ENCODE data around the gene OSM.
A peak's percentile ranks its signal among the peaks of the same experiment; 100 is the strongest.

OSM gene

GRCh38 chr22:30297991-30298701, 31.5 kb upstream of the OSM start:
- DNase-seq (ENCODE audit: low read depth in 2 of 2), result no peak

GRCh38 chr22:30297276-30297990, 30.8 kb upstream of the OSM start:
- no peak for DNase-seq (ENCODE audit: low read depth in 2 of 2)

- DNase-seq (ENCODE audit: low read depth in 2 of 2), result no peak
These were observed 30.2 kb upstream of the OSM start for GRCh38 chr22:30296833-30297232.

- DNase-seq (ENCODE audit: low read depth in 2 of 2), result no peak
These were observed 29.7 kb upstream of the OSM start for GRCh38 chr22:30296324-30296723.

GRCh38 chr22:30295576-30295975, 28.9 kb upstream of the OSM start:
- DNase-seq (ENCODE audit: low read depth in 2 of 2), result no peak

GRCh38 chr22:30294830-30295229, 28.2 kb upstream of the OSM start:
- no peak for DNase-seq (ENCODE audit: low read depth in 2 of 2)

- DNase-seq (ENCODE audit: low read depth in 2 of 2), result no peak
These were observed 27.4 kb upstream of the OSM start for GRCh38 chr22:30294066-30294465.

GRCh38 chr22:30293026-30293425, 26.4 kb upstream of the OSM start:
- DNase-seq (ENCODE audit: low read depth in 2 of 2), result no peak

GRCh38 chr22:30292069-30292970, 25.7 kb upstream of the OSM start:
- DNase-seq (ENCODE audit: low read depth in 2 of 2), result no peak

- no peak for DNase-seq (ENCODE audit: low read depth in 2 of 2)
These were observed 24.6 kb upstream of the OSM start for GRCh38 chr22:30291058-30291892.

- no peak for DNase-seq (ENCODE audit: low read depth in 2 of 2)
These were observed 23.8 kb upstream of the OSM start for GRCh38 chr22:30290342-30291057.

- DNase-seq (ENCODE audit: low read depth in 2 of 2), result no peak
These were observed 23.3 kb upstream of the OSM start for GRCh38 chr22:30289980-30290313.

GRCh38 chr22:30289141-30289979, 22.7 kb upstream of the OSM start, which contains the start of gene CASTOR1:
Gene CASTOR1 (minus strand): TSS chr22:30289505. CDS start chr22:30289497, 8 bp downstream.
- DNase-seq (ENCODE audit: low read depth in 2 of 2), result peak; percentile 88 to 92

GRCh38 chr22:30288419-30289140, 21.9 kb upstream of the OSM start:
- no peak for DNase-seq (ENCODE audit: low read depth in 2 of 2)

GRCh38 chr22:30287648-30288418, 21.2 kb upstream of the OSM start:
- DNase-seq (ENCODE audit: low read depth in 2 of 2), result peak; percentile 82 to 90

- peak; percentile 84 to 85 for DNase-seq (ENCODE audit: low read depth in 2 of 2)
These were observed 20.4 kb upstream of the OSM start for GRCh38 chr22:30286813-30287647.

- no peak for DNase-seq (ENCODE audit: low read depth in 2 of 2)
These were observed 19.7 kb upstream of the OSM start for GRCh38 chr22:30286331-30286730.

GRCh38 chr22:30285846-30286200, 19.2 kb upstream of the OSM start:
- DNase-seq (ENCODE audit: low read depth in 2 of 2), result no peak

Data from activated CD4-positive, alpha-beta T cell treated with anti-CD3 and anti-CD28 coated beads for 24 hours (primary cell).